B cell (primary cell): ENCODE data around the gene HNF1B.

Experiments used
- EZH2 ChIP-seq: IDR thresholded peaks from 2 replicates; pipeline ENCODE4 v1.6.1; 2012; ENCODE audit warnings: borderline replicate concordance, low read depth, mild to moderate bottlenecking, moderate library complexity, low read length; ENCODE audit not compliant: insufficient read depth, poor library complexity, severe bottlenecking
- TF ChIP-seq, protein P1 (sequence below): fragments of 200-600 bp; IDR thresholded peaks from one replicate; pipeline ENCODE4 v1.8.0; 2022; ENCODE audit warnings: antibody characterized with exemption, mild to moderate bottlenecking

DNA sequence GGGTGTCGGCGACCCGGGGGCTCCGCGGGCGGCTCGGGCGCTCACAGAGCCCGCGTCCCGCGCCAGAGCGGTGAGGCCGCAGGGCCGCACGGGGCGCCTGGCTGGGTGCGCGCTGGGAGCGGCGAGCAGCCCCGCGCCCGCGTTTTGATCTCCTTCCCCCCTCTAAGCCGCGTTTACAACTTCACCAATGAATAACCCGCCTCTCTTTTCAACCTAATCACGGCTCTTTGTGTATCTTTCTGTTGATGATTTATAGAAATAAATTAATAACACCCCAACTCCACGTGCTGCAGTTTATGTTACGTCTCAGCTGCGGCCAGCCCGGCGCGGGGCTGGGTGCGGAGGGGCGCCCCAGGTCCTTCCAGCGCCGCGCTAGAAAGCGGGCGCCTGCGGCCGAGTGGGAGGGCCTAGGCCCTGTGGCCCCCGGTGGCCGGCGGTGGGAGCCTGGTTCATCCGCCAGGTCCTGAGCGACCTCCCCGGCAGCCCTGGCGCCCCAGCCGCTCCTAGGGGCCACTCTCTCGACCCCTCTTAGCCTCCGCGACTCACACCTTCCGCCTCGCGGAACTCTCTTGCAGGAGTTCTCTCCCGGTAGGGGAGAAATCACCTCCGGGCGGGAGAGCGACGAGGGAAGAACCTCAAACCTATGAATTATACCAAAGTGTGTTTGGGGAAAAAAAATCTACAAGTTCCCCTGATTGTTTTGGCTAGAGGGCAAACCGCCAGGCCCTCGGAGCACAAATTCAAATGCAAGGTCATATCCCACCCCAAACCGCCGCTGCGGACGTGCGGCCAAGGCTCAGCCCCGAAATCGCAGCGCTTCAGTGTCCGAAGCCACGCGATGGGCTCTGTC is 1.9 kb downstream of the HNF1B start:
- TF ChIP-seq, protein P1, sequence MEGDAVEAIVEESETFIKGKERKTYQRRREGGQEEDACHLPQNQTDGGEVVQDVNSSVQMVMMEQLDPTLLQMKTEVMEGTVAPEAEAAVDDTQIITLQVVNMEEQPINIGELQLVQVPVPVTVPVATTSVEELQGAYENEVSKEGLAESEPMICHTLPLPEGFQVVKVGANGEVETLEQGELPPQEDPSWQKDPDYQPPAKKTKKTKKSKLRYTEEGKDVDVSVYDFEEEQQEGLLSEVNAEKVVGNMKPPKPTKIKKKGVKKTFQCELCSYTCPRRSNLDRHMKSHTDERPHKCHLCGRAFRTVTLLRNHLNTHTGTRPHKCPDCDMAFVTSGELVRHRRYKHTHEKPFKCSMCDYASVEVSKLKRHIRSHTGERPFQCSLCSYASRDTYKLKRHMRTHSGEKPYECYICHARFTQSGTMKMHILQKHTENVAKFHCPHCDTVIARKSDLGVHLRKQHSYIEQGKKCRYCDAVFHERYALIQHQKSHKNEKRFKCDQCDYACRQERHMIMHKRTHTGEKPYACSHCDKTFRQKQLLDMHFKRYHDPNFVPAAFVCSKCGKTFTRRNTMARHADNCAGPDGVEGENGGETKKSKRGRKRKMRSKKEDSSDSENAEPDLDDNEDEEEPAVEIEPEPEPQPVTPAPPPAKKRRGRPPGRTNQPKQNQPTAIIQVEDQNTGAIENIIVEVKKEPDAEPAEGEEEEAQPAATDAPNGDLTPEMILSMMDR: no peak
- TF ChIP-seq EZH2: peak; percentile 91
